HepG2 (cell line): ENCODE results near the gene SLC29A2. TPM values are rescaled to one million over a fixed set of nuclear protein-coding genes. Genes with fewer than 3 reads are reported as not detected.

Experiments used
- CREM ChIP-seq, 2 experiments: sonication (generic) in 1 of 2; formaldehyde crosslinking in 1 of 2; IDR thresholded peaks; 2 replicates each; pipeline versions ENCODE4 v1.4.0 to v1.6.1; 2016 to 2020; ENCODE audit warnings: antibody characterized with exemption in 1 of 2, mild to moderate bottlenecking in 1 of 2, missing genetic modification reagents in 1 of 2
- E2F2 ChIP-seq: sonication (generic); formaldehyde crosslinking; IDR thresholded peaks from 2 replicates; pipeline ENCODE4 v1.4.0; 2020; ENCODE audit warnings: missing genetic modification reagents, borderline replicate concordance
- FIP1L1 ChIP-seq: fragments of 200-400 bp; formaldehyde crosslinking; IDR thresholded peaks from 2 replicates; pipeline ENCODE4 v1.6.1; 2018; ENCODE audit warnings: low read depth, mild to moderate bottlenecking, low read length, moderate library complexity, borderline replicate concordance; ENCODE audit not compliant: insufficient read depth
- MTA1 ChIP-seq: sonication (generic); formaldehyde crosslinking; IDR thresholded peaks from 2 replicates; pipeline ENCODE4 v1.4.0; 2020; ENCODE audit warnings: missing genetic modification reagents, mild to moderate bottlenecking, borderline replicate concordance
- NONO ChIP-seq, 2 experiments: fragments of 450-650 bp in 1 of 2; sonication (generic) in 1 of 2; formaldehyde crosslinking in 1 of 2; IDR thresholded peaks in 1 of 2; conservative IDR thresholded peaks in 1 of 2; 2 replicates each; pipeline versions ENCODE4 v1.6.1 to v1.8.0; 2017 to 2022; ENCODE audit warnings: mild to moderate bottlenecking in 1 of 2, missing genetic modification reagents in 1 of 2, moderate library complexity in 1 of 2
- NR2F2 ChIP-seq: IDR thresholded peaks from 2 replicates; pipeline ENCODE4 v1.6.1; 2012; ENCODE audit warnings: low read depth, inconsistent platforms, borderline replicate concordance
- RARA ChIP-seq: IDR thresholded peaks from 2 replicates; pipeline ENCODE4 v1.6.1; 2016; ENCODE audit warnings: missing genetic modification reagents, missing compliant biosample characterization
- SNAPC2 ChIP-seq: sonication (generic); formaldehyde crosslinking; IDR thresholded peaks from 2 replicates; pipeline ENCODE4 v1.8.1; 2022; ENCODE audit warnings: mild to moderate bottlenecking, missing genetic modification reagents
- STAT5B ChIP-seq: sonication (generic); formaldehyde crosslinking; IDR thresholded peaks from 2 replicates; pipeline ENCODE4 v1.4.0; 2020; ENCODE audit warnings: missing genetic modification reagents
- TARDBP ChIP-seq: sonication (generic); formaldehyde crosslinking; IDR thresholded peaks from 2 replicates; pipeline ENCODE4 v1.8.0; 2022; ENCODE audit warnings: mild to moderate bottlenecking, missing genetic modification reagents
- THAP9 ChIP-seq: sonication (generic); formaldehyde crosslinking; IDR thresholded peaks from 2 replicates; pipeline ENCODE4; 2020; ENCODE audit warnings: missing genetic modification reagents, mild to moderate bottlenecking, borderline replicate concordance
- ZBTB1 ChIP-seq: sonication (generic); formaldehyde crosslinking; IDR thresholded peaks from 2 replicates; pipeline ENCODE4 v1.4.0; 2020; ENCODE audit warnings: missing genetic modification reagents, borderline replicate concordance
- ZBTB26 ChIP-seq: IDR thresholded peaks from 2 replicates; pipeline ENCODE4 v1.6.1; 2016; ENCODE audit warnings: missing compliant biosample characterization, missing genetic modification reagents, borderline replicate concordance
- ZFP36L2 ChIP-seq: sonication (generic); formaldehyde crosslinking; IDR thresholded peaks from 2 replicates; pipeline ENCODE4 v1.4.0; 2020; ENCODE audit warnings: missing genetic modification reagents
- ZNF136 ChIP-seq: sonication (generic); formaldehyde crosslinking; IDR thresholded peaks from 2 replicates; pipeline ENCODE4 v1.8.1; 2022; ENCODE audit warnings: low read depth, mild to moderate bottlenecking, moderate library complexity, missing genetic modification reagents
- ZNF260 ChIP-seq: sonication (generic); formaldehyde crosslinking; IDR thresholded peaks from 2 replicates; pipeline ENCODE4 v1.4.0; 2020; ENCODE audit warnings: missing genetic modification reagents, low read depth, mild to moderate bottlenecking, borderline replicate concordance
- ZNF446 ChIP-seq: sonication (generic); formaldehyde crosslinking; IDR thresholded peaks from 2 replicates; pipeline ENCODE4 v1.5.0; 2020; ENCODE audit warnings: mild to moderate bottlenecking, missing genetic modification reagents
- ZNF557 ChIP-seq: sonication (generic); formaldehyde crosslinking; IDR thresholded peaks from 2 replicates; pipeline ENCODE4 v1.4.0; 2020; ENCODE audit warnings: missing genetic modification reagents
- ZNF652 ChIP-seq: IDR thresholded peaks from 2 replicates; pipeline ENCODE4 v1.6.1; 2016; ENCODE audit warnings: low read depth, borderline replicate concordance
- ZNF770 ChIP-seq: sonication (generic); formaldehyde crosslinking; IDR thresholded peaks from 2 replicates; pipeline ENCODE4 v1.5.0; 2020; ENCODE audit warnings: mild to moderate bottlenecking, missing genetic modification reagents
- polyA plus RNA-seq, 8 experiments: library from polyadenylated mRNA; depleted of rRNA in 3 of 8; stranded (reverse) in 7 of 8; unstranded in 1 of 8; fragments of >200 nt; fragmentation: Illumina TruSeq in 4 of 8; extraction: Trizol in 4 of 8; gene quantifications; 2 replicates each; pipeline versions ENCODE4 v1.2.1 to v1.2.3, GENCODE V29; 2011 to 2016; ENCODE audit warnings: low read depth in 4 of 8, missing spikeins in 1 of 8, mixed read lengths in 1 of 8; ENCODE audit not compliant: insufficient read depth in 1 of 8
- total RNA-seq, 5 experiments: library from RNA; depleted of rRNA; stranded (reverse); fragments of >200 nt; fragmentation: Illumina TruSeq; extraction: Trizol; gene quantifications; 2 replicates each; pipeline ENCODE4 v1.2.3, GENCODE V29; 2016; ENCODE audit warnings: low read depth in 1 of 5

Gene SLC29A2
- total and polyA plus RNA-seq, 2 of the 13 experiments (the other 11 are each of a cell fraction or from before 2014, with no cell fraction given) = 0.63 to 0.66 TPM

GRCh38 chr11:66344550-66345315 is 26.8 kb downstream of the SLC29A2 start, which contains the start of gene BRMS1 (continued):
- TF ChIP-seq THAP9 (CRISPR knock-in tag) = peak; percentile 91
- TF ChIP-seq MTA1 (CRISPR knock-in tag) = peak; percentile 71; the same call in 1 of the 2 replicates
- no peak for TF ChIP-seq ZBTB26 (CRISPR knock-in tag)
- no peak for TF ChIP-seq NONO (IDR thresholded peaks at IDR 0.05)
- TF ChIP-seq NONO (CRISPR knock-in tag; conservative IDR thresholded peaks at IDR 0.05) = no peak
- no peak for TF ChIP-seq ZNF260 (CRISPR knock-in tag)
- no peak for TF ChIP-seq STAT5B (CRISPR knock-in tag)
- TF ChIP-seq ZNF770 (CRISPR knock-in tag) = no peak; the same call in 1 of the 2 replicates
- peak; percentile 99 for TF ChIP-seq CREM (IDR thresholded peaks at IDR 0.05)
- peak; percentile 87 for TF ChIP-seq CREM (CRISPR knock-in tag; IDR thresholded peaks at IDR 0.05)
- no peak for TF ChIP-seq ZNF136 (CRISPR knock-in tag)
- no peak for TF ChIP-seq ZNF446
- TF ChIP-seq TARDBP = peak; percentile 79
- TF ChIP-seq RARA (CRISPR knock-in tag) = peak; percentile 30; the same call in 1 of the 2 replicates
- peak; percentile 35; the same call in 1 of the 2 replicates for TF ChIP-seq ZNF652 (CRISPR knock-in tag)
- 0 out of 2 replicates have a peak, but pooled peaks have one; percentile 35 for TF ChIP-seq ZFP36L2
- no peak for TF ChIP-seq NR2F2
- TF ChIP-seq SNAPC2 (CRISPR knock-in tag) = peak; percentile 79
- no peak for TF ChIP-seq E2F2
- no peak for TF ChIP-seq ZNF557 (CRISPR knock-in tag)
- no peak for TF ChIP-seq ZBTB1 (CRISPR knock-in tag)
- TF ChIP-seq FIP1L1 = no peak
